ENCODE measurements around the gene AFAP1.

AFAP1 gene

DNA sequence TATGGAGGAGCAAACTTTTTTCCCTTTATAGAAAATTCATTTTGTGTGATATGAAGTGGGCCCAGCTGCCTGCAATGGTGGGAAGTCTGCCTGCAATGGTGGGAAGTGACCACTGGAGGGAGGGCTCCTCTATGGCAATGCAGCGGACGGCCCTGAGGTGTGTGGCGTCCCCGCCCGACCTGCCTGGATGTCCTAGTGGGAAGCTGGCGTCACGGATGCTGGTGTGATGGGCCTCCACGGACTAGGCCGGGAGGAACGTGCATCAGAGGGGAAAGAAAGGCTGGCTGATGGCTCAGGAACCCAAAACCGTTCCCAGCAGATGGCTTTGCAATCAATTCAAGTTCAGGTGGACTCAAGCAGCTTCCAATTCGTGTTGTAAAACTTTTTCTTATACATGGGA lies 177.9 kb downstream of the AFAP1 start:
- peak; percentile 84 for DNase-seq (ENCODE audit: low spot score)
- TF ChIP-seq, protein P1, sequence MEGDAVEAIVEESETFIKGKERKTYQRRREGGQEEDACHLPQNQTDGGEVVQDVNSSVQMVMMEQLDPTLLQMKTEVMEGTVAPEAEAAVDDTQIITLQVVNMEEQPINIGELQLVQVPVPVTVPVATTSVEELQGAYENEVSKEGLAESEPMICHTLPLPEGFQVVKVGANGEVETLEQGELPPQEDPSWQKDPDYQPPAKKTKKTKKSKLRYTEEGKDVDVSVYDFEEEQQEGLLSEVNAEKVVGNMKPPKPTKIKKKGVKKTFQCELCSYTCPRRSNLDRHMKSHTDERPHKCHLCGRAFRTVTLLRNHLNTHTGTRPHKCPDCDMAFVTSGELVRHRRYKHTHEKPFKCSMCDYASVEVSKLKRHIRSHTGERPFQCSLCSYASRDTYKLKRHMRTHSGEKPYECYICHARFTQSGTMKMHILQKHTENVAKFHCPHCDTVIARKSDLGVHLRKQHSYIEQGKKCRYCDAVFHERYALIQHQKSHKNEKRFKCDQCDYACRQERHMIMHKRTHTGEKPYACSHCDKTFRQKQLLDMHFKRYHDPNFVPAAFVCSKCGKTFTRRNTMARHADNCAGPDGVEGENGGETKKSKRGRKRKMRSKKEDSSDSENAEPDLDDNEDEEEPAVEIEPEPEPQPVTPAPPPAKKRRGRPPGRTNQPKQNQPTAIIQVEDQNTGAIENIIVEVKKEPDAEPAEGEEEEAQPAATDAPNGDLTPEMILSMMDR (IDR thresholded peaks at IDR 0.05; ENCODE audit: extremely low read depth, missing control alignments): peak; percentile 62

DNA sequence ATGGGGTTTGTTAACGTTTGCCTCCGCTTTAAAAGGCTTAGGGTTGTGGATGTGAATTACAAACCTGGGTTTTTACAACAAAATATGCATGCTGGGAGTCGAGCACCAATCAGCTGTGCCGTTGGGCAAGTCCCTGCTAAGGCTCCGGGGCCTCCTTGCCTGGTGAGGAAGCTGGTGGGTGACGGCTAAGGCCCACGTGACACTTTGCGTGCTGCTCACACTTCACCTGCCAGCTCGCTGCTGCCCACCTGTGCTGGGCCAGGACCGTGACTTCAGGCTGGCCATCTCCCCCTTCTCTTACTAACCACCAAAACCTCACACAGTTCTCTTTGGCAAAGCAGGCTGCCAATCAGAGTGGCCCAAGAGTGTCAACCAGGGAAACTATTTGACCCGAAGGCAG lies 178.3 kb downstream of the AFAP1 start:
- no peak for DNase-seq (ENCODE audit: low spot score)
- TF ChIP-seq, protein P1 (IDR thresholded peaks at IDR 0.05; ENCODE audit: extremely low read depth, missing control alignments): no peak

GRCh38 chr4:7760706-7761105 lies 179.0 kb downstream of the AFAP1 start:
- no peak for DNase-seq (ENCODE audit: low spot score)

GRCh38 chr4:7760228-7760627 lies 179.4 kb downstream of the AFAP1 start:
- DNase-seq (ENCODE audit: low spot score): no peak
- TF ChIP-seq, protein P1 (IDR thresholded peaks at IDR 0.05; ENCODE audit: extremely low read depth, missing control alignments): no peak

More at GRCh38 chr4:7760706-7761105, 179.0 kb downstream of the AFAP1 start:
- TF ChIP-seq, protein P1 (IDR thresholded peaks at IDR 0.05; ENCODE audit: extremely low read depth, missing control alignments): no peak

GRCh38 chr4:7759635-7760034 lies 180.0 kb downstream of the AFAP1 start:
- TF ChIP-seq, protein P1 (IDR thresholded peaks at IDR 0.05; ENCODE audit: extremely low read depth, missing control alignments): no peak
- DNase-seq (ENCODE audit: low spot score): no peak

DNA sequence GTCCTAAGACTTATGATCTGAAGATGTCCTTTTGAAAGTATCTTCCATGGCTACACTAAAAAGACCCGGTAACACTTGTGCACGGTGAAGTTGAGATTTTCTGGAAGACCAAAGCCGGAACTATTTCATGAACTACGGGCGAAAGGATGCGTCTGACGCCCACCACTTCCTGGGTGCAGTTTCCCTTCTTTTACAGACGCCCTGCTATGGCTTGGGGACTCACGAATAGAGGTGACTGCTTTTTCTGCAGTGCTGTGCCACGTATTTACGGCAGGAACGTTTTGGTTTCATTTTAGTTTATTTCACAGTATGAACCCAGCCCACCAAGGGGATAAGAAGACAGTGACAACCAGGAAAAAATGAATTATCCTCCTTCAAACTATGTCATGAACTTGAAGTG lies 180.4 kb downstream of the AFAP1 start:
- TF ChIP-seq, protein P1 (IDR thresholded peaks at IDR 0.05; ENCODE audit: extremely low read depth, missing control alignments): no peak
- DNase-seq (ENCODE audit: low spot score): peak; percentile 45

- TF ChIP-seq, protein P1 (IDR thresholded peaks at IDR 0.05; ENCODE audit: extremely low read depth, missing control alignments): no peak
- no peak for DNase-seq (ENCODE audit: low spot score)
These were observed 181.2 kb downstream of the AFAP1 start for GRCh38 chr4:7758476-7758875.
